PC-3 (cell line): ENCODE data around the gene TNK2. TPM values are rescaled to one million over a fixed set of nuclear protein-coding genes. Genes with fewer than 3 reads are reported as not detected.

Experiments used
- ATAC-seq: fragments of 200-7000 bp; cut with Tn5 transposase; 2 replicates; pipeline ENCODE4 v1.9.1; 2020; ENCODE audit warnings: mild to moderate bottlenecking, moderate library complexity
- BruUV-seq: library from RNA; stranded (reverse); fragments of 400-500 nt; replicated peaks from 2 replicates; lab custom pipeline; 2021; lab: Mats Ljungman, UMichigan
- CTCF ChIA-PET: fragments of 300-600 bp; sonication (Branson Sonifier 250); formaldehyde crosslinking; loops from one replicate; lab custom pipeline; 2022; ENCODE audit warnings: antibody characterized with exemption; lab: Charles Lee
- POLR2A ChIA-PET: fragments of 300-600 bp; sonication (Branson Sonifier 250); formaldehyde crosslinking; loops from one replicate; lab custom pipeline; 2022; ENCODE audit warnings: antibody characterized with exemption; ENCODE audit not compliant: unreplicated experiment; lab: Charles Lee
- DNase-seq: peaks from one replicate; pipeline ENCODE4 v3.0.0-alpha.2; 2015
- H2AFZ ChIP-seq: fragments of 300-600 bp; sonication (generic); 2 replicates; pipeline ENCODE4 v1.6.0; 2016; ENCODE audit warnings: antibody characterized with exemption, low read length
- H3F3A ChIP-seq: fragments of 300-600 bp; sonication (generic); one replicate; pipeline ENCODE4 v1.6.0; 2017; ENCODE audit warnings: antibody characterized with exemption, low read length, control low read depth, mild to moderate bottlenecking; ENCODE audit not compliant: unreplicated experiment
- H3K27ac ChIP-seq: fragments of 300-600 bp; sonication (generic); 2 replicates; pipeline ENCODE4 v1.5.1; 2016; ENCODE audit warnings: mild to moderate bottlenecking, low read length
- H3K27me3 ChIP-seq: fragments of 300-600 bp; sonication (generic); 2 replicates; pipeline ENCODE4 v1.6.1; 2016; ENCODE audit warnings: low read length, mixed read lengths
- H3K36me3 ChIP-seq: fragments of 300-600 bp; sonication (generic); 2 replicates; pipeline ENCODE4 v1.6.1; 2016; ENCODE audit warnings: low read depth, mixed run types, low read length, mixed read lengths
- H3K4me1 ChIP-seq: fragments of 300-600 bp; sonication (generic); 2 replicates; pipeline ENCODE4 v1.5.1; 2016; ENCODE audit warnings: low read length; ENCODE audit not compliant: insufficient read depth
- H3K4me2 ChIP-seq: fragments of 300-600 bp; sonication (generic); 2 replicates; pipeline ENCODE4 v1.6.0; 2016; ENCODE audit warnings: low read length
- H3K4me3 ChIP-seq: fragments of 300-600 bp; sonication (generic); 2 replicates; pipeline ENCODE4 v1.5.1; 2016; ENCODE audit warnings: mild to moderate bottlenecking, low read length, mixed read lengths
- H3K79me2 ChIP-seq: fragments of 300-600 bp; sonication (generic); 2 replicates; pipeline ENCODE4 v1.6.1; 2017; ENCODE audit warnings: low read length, mixed read lengths
- H3K9ac ChIP-seq: fragments of 300-600 bp; sonication (generic); 2 replicates; pipeline ENCODE4 v1.6.0; 2016; ENCODE audit warnings: mild to moderate bottlenecking, low read length
- H3K9me2 ChIP-seq: fragments of 300-600 bp; sonication (generic); replicated peaks from 2 replicates; pipeline ENCODE4 v1.6.1; 2016; ENCODE audit warnings: mixed run types, low read length, mixed read lengths
- H3K9me3 ChIP-seq: fragments of 300-600 bp; sonication (generic); 2 replicates; pipeline ENCODE4 v1.6.1; 2016; ENCODE audit warnings: low read length, mixed read lengths
- H4K20me1 ChIP-seq: fragments of 300-600 bp; sonication (generic); 2 replicates; pipeline ENCODE4 v1.6.1; 2016; ENCODE audit warnings: low read length, mixed read lengths
- CTCF ChIP-seq: fragments of 300-600 bp; sonication (generic); conservative IDR thresholded peaks from 2 replicates; pipeline ENCODE4 v1.5.1; 2017; ENCODE audit warnings: antibody characterized with exemption, low read depth, mild to moderate bottlenecking, low read length
- EZH2 ChIP-seq: fragments of 300-600 bp; sonication (generic); IDR thresholded peaks from one replicate; pipeline ENCODE4 v1.6.1; 2017; ENCODE audit warnings: antibody characterized with exemption, mild to moderate bottlenecking, low read length; ENCODE audit not compliant: unreplicated experiment
- EZH2phosphoT487 ChIP-seq: fragments of 300-600 bp; sonication (generic); IDR thresholded peaks from 2 replicates; pipeline ENCODE4 v1.6.1; 2018; ENCODE audit warnings: mild to moderate bottlenecking, antibody characterized with exemption, low read length, borderline replicate concordance
- intact Hi-C: fragments of 100-400 bp; cut with micrococcal nuclease; formaldehyde crosslinking; loops from 2 replicates; pipeline ENCODE4 v1.9.0; 2023
- total RNA-seq: library from RNA; depleted of rRNA; stranded (reverse); fragments of >200 nt; gene quantifications from 2 replicates; pipeline ENCODE4 v1.2.3, GENCODE V29; 2014

The TNK2 gene
- total RNA-seq, 1 experiment from 2014 or later: 49.3 TPM

- BruUV-seq: no TSS peak
Observed at GRCh38 chr3:195905970-195906864, 2.1 kb downstream of the TNK2 start.

DNA sequence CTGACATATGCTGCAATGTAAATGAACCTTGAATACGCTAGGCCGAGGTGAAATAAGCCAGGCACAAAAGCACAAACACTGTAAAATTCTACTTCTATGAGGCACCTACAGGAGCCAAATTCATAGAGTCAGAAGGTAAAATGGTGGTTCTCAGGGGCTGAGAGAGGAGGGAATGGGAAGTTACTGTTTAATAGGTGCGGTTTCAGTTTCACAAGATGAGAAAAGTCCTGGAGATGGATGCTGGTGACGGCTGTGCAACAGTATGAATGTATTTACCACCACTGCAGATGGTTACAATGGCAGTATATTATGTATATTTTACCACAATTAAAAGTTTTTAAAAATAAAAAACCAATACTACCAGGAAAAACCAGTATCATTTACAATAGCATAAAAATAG is 4.0 kb downstream of the TNK2 start:
- Histone ChIP-seq H3K27ac (no peak overlapping the region), H4K20me1 (no peaks in the 10 kb centered on the region)

More at GRCh38 chr3:195905970-195906864, 2.1 kb downstream of the TNK2 start:
- H3K4me3 ChIP-seq: peak overlapping the region; percentile 74
- H3K4me1 ChIP-seq: peaks cover 49% of the 10 kb centered on the region
- H3K27ac ChIP-seq: peak overlapping the region; percentile 18
- H3K9ac ChIP-seq: no peak overlapping the region
- peak overlapping the region; percentile 7; the same call in 1 of the 2 replicates for H2AFZ ChIP-seq
- intact Hi-C loops: no loop called here
- H3K4me2 ChIP-seq: peak overlapping the region; percentile 98
- H3K9me3 ChIP-seq: no peaks in the 10 kb centered on the region
- no peaks in the 10 kb centered on the region for H3K27me3 ChIP-seq
- DNase-seq: peak; percentile 61
- TF ChIP-seq EZH2phosphoT487: no peak
- TF ChIP-seq EZH2: no peak
- TF ChIP-seq CTCF: no peak
- peak; percentile 6 for ATAC-seq
- no peaks in the 10 kb centered on the region for H4K20me1 ChIP-seq
- H3F3A ChIP-seq: no peaks in the 10 kb centered on the region
- H3K9me2 ChIP-seq: no peaks in the 10 kb centered on the region
- CTCF ChIA-PET: interaction anchor here (0.6 to 1.1 kb wide), 2 partner anchors 8 to 12 kb away, joined by 3 read pairs; no protein-coding TSS in a partner anchor
- POLR2A ChIA-PET: no interaction called here
- H3K79me2 ChIP-seq: peaks cover 66% of the 10 kb centered on the region
- H3K36me3 ChIP-seq: no peaks in the 10 kb centered on the region

More for the DNA sequence above, 4.0 kb downstream of the TNK2 start:
- CTCF ChIA-PET: no interaction called here
- H3F3A ChIP-seq: no peaks in the 10 kb centered on the region
- TF ChIP-seq EZH2: no peak
- TF ChIP-seq EZH2phosphoT487: no peak
- no peak for TF ChIP-seq CTCF
- POLR2A ChIA-PET: no interaction called here
- H3K27me3 ChIP-seq: no peaks in the 10 kb centered on the region
- ATAC-seq (no peak), DNase-seq (no peak)
- no TSS peak for BruUV-seq
- H3K79me2 ChIP-seq: peaks cover 82% of the 10 kb centered on the region
- H3K4me2 ChIP-seq: no peak overlapping the region
- H3K9me3 ChIP-seq: no peaks in the 10 kb centered on the region
- no peaks in the 10 kb centered on the region for H3K9me2 ChIP-seq
- intact Hi-C loops: no loop called here
- H3K4me3 ChIP-seq: no peak overlapping the region
- H3K9ac ChIP-seq: no peak overlapping the region
- no peaks in the 10 kb centered on the region for H3K36me3 ChIP-seq
- H2AFZ ChIP-seq: no peak overlapping the region
- peaks cover 47% of the 10 kb centered on the region for H3K4me1 ChIP-seq
